Measurements from ENCODE around the gene UHRF1. TPM values are rescaled to one million over a fixed set of nuclear protein-coding genes. Genes with fewer than 3 reads are reported as not detected.
"Not testable (repeated sequence)": the region's sequence is repeated elsewhere in the genome, so short reads cannot be mapped to it uniquely, and the experiment has no call there.

Gene UHRF1
- total RNA-seq, 1 experiment from 2014 or later = 53.6 TPM

DNA sequence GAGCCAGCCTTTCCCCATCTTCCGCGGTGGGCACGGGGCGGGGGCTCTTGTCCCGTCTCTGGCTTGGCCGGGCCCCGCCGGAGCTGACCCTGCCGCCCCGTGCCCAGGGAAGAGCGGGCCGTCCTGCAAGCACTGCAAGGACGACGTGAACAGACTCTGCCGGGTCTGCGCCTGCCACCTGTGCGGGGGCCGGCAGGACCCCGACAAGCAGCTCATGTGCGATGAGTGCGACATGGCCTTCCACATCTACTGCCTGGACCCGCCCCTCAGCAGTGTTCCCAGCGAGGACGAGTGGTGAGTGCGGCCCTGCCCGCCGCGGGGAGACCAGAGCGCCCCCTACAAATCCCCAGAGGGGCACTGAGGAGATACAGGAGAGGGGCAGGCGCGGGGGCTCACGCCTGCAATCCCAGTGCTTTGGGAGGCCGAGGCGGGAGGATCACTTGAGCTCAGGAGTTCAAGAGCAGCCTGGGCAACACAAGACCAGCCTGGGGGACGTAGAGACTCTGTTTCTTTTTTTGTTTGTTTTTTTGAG, 32.4 kb downstream of the UHRF1 start:
- H3K27me3 ChIP-seq (ENCODE audit: control insufficient read depth, insufficient read depth, low read length); BruUV-seq (replicated peaks); H3K36me3 ChIP-seq (ENCODE audit: control insufficient read depth, insufficient read depth, low read length); POLR2A ChIA-PET; DNase-seq (ENCODE audit: low read depth, low spot score); in situ Hi-C loops (cut with HindIII; ENCODE audit: low pct_unique_long_range_greater_than_20kb, low sequenced_read_pairs); intact Hi-C loops (cut with micrococcal nuclease; ENCODE audit: unreplicated experiment); H3K4me3 ChIP-seq (ENCODE audit: low read depth in 2 of 2, low read length in 2 of 2); H3K9me3 ChIP-seq (ENCODE audit: control insufficient read depth, insufficient read depth, low read depth, low read length); ATAC-seq; H3K27ac ChIP-seq (ENCODE audit: low read length); H3K4me1 ChIP-seq (ENCODE audit: control insufficient read depth, insufficient read depth, low read length): not testable (repeated sequence)
- CTCF ChIA-PET = interaction anchor here (1.2 kb wide), 1 partner anchor 90 kb away, joined by 5 read pairs; no protein-coding TSS in a partner anchor

DNA sequence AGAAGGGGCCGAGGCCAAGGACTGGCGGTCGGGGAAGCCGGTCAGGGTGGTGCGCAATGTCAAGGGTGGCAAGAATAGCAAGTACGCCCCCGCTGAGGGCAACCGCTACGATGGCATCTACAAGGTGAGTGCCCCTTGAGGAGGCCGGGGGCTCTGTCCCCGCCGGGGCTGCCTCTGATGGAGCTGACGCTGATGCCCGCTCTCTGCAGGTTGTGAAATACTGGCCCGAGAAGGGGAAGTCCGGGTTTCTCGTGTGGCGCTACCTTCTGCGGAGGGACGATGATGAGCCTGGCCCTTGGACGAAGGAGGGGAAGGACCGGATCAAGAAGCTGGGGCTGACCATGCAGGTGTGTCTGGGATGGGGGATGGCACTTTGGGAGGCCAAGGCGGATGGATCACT, 41.3 kb downstream of the UHRF1 start:
- BruUV-seq (replicated peaks); H3K4me3 ChIP-seq (ENCODE audit: low read depth in 2 of 2, low read length in 2 of 2); H3K4me1 ChIP-seq (ENCODE audit: control insufficient read depth, insufficient read depth, low read length); ATAC-seq; CTCF ChIA-PET; in situ Hi-C loops (cut with HindIII; ENCODE audit: low pct_unique_long_range_greater_than_20kb, low sequenced_read_pairs); H3K27me3 ChIP-seq (ENCODE audit: control insufficient read depth, insufficient read depth, low read length); POLR2A ChIA-PET; DNase-seq (ENCODE audit: low read depth, low spot score); H3K9me3 ChIP-seq (ENCODE audit: control insufficient read depth, insufficient read depth, low read depth, low read length); intact Hi-C loops (cut with micrococcal nuclease; ENCODE audit: unreplicated experiment); H3K36me3 ChIP-seq (ENCODE audit: control insufficient read depth, insufficient read depth, low read length); H3K27ac ChIP-seq (ENCODE audit: low read length): not testable (repeated sequence)

GRCh38 chr19:4951656-4952055, 42.4 kb downstream of the UHRF1 start:
- BruUV-seq (replicated peaks) = no TSS peak
- CTCF ChIA-PET = no interaction called here
- DNase-seq (ENCODE audit: low read depth, low spot score) = no peak
- Histone ChIP-seq H3K4me3 (ENCODE audit: low read depth in 2 of 2, low read length in 2 of 2) (no peak overlapping the region), H3K9me3 (ENCODE audit: control insufficient read depth, insufficient read depth, low read depth, low read length) (no peaks in the 10 kb centered on the region), H3K4me1 (ENCODE audit: control insufficient read depth, insufficient read depth, low read length) (no peaks in the 10 kb centered on the region), H3K36me3 (ENCODE audit: control insufficient read depth, insufficient read depth, low read length) (peaks cover 5% of the 10 kb centered on the region; the same call in 1 of the 2 replicates), H3K27me3 (ENCODE audit: control insufficient read depth, insufficient read depth, low read length) (no peaks in the 10 kb centered on the region), H3K27ac (ENCODE audit: low read length) (no peak overlapping the region)
- POLR2A ChIA-PET = interaction anchor here (0.7 kb wide), 1 partner anchor 220 kb away, joined by 7 read pairs; no protein-coding TSS in a partner anchor
- in situ Hi-C loops (cut with HindIII; ENCODE audit: low pct_unique_long_range_greater_than_20kb, low sequenced_read_pairs) = no loop called here
- no peak for ATAC-seq
- intact Hi-C loops (cut with micrococcal nuclease; ENCODE audit: unreplicated experiment) = no loop called here
- TF ChIP-seq SIN3A (IDR thresholded peaks at IDR 0.05; ENCODE audit: borderline replicate concordance, insufficient read depth, low read depth, low read length) (no peak), REST (IDR thresholded peaks at IDR 0.05; ENCODE audit: insufficient read depth in 1 of 2, low read depth in 2 of 2, low read length in 1 of 2) (no peak), TCF7L2 (IDR thresholded peaks at IDR 0.05; ENCODE audit: low read depth, low read length) (no peak), POLR2AphosphoS5 (IDR thresholded peaks at IDR 0.05; ENCODE audit: low read depth, low read length) (no peak), CTCF (IDR thresholded peaks at IDR 0.05) (no peak)
